ENCODE results near the gene FCN3.
"Not testable (repeated sequence)": the region's sequence is repeated elsewhere in the genome, so short reads cannot be mapped to it uniquely, and the experiment has no call there.

FCN3 gene

DNA sequence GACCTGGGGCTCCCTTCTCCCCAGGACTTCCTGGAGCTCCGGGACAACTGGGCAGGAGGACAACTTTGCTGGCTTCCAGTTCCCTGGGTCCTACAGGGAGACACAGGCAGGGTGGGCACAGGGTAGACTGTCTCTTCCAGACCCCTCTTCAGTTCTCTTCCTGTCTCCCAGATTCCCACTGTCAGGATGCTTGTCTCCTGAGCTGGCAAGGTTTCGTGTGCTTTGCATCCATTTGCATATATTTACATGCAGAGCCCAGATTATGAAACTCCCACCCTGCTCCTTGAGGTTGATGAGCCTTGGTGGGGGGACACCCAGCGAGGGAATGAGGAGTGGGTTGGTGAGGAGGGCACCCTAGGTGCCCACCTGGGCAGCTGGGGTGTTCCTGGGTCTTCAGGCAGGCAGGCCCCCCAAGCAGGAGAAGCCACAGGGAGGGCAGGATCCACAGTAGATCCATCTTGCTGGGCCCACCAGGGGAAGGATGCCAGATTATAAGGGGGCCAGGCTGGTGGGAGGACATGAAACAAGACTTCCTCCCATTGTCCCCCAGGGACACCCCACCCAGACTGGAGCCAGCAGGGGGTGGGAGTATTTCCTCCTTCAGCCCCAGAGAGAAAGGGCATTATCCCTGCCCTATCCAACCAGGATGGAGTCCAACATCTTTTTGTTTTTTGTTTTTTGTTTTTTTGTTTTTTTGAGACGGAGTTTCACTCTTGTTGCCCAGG is at the start of gene FCN3:
TSS of gene FCN3 (minus strand) at position 463 of the 725 bp plus-strand sequence. CDS start at position 457, 6 bp downstream.
- DNase-seq = no peak

DNA sequence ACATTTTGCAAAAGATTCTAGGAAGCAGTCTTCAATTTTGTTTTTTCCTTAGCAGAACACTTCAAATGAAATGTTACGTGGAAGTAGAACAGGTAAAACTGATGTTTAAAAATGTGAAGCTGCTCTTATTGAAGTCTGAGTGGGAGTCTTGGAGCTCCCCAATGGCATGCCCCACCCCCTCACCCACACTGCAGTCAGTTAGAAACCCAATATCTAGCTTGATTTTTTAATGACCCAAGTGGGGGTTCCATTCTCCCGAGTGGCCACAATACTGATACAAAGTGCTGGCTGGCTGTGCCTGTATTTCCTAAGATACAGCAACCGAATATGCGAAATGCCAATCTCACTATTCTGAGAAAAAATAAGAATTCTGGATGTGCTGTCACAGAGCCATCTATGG is 49.1 kb upstream of the FCN3 start:
- DNase-seq = no peak

DNA sequence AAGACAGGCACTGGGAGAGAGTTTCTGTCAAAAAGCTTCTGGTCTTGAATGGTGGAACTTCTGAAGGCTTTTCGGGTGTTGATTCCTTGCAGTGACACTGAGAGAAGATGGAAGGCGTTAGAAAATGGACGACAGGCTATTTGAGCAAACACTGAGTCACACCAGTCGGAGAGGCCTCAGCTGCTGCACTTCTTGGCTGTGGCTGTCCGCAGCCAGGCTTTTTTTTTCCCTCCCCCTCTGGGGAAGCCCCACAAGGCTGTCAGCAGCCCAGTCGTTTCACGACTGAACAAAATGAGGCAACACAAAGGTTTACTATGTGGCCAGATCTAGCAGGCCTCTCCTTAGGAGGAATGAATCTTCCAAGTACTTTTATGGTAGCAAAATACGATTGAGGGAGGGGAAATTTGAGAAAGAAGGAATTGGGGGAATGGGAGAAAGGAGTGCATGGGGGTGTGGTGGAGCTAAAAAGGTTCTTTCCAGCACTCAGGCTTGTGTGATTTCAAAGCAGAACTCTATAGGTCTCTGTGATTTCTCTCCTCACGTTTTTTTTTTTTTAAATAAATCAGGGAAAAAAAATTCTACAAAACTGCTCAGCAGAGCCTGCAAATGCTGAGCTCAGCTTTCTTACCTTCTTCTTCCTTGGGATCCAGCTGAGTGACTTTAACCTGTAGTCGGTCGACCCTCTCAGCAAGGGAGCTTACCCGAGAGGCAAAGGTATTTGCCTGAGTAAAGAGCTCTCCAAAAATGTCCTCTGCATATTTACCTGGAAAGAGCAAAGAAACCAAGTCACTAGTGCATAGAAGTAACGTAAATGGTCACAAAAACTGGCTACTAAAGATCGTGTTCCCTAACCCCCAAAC is 43.9 kb upstream of the FCN3 start:
- DNase-seq = peak; percentile 31

DNA sequence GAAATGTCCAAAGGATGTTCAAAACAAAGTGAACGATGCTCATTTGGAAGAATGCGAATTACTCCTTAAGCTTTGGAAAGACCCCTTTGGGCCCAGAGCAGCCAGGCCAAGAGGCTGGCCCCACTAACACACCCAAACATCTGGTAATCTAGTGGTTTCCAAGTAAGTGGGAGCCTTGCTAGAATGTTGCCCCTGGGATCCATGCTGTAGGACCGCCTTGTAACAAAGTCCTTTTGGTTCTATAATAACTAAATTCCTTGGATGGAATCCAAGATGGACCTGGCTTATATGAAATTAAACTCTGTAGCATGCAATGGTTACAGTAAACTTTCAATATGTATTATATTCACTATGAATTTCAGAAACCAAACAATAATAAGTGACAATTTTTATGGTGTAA is 43.1 kb upstream of the FCN3 start:
- no peak for DNase-seq

DNA sequence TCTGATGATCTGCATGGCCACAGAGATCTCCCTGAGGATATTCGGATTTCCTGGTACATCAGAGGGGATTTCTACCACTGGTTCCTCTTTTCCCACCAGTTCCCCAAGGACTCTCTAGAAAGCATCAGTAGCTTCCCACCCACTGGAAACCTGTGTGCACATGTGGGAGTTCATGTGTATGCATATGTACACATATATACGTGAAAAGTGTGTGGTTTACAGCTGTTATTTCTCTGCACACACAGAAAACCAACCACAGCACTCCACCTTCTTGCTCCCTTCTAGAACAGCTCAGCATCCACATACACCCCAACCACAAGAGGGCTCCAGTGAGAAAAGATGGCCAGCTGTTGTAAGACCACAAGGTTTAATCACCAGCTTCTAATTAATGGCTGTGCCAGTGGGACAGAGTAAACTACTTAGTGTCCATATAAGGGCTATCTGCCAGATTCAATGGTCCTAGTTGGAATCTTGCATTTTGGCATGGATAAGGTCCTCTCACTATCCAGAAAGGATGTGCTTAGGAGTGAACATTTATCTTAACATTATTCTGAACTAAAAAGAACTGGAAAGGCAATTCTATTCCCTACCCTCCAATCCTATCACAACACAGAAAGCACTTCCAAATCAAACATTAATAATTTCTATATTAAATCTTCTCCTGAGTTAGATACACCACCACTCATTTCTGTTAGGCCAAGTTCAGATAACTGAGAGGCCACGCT is 41.9 kb upstream of the FCN3 start:
- DNase-seq = peak; percentile 43

DNA sequence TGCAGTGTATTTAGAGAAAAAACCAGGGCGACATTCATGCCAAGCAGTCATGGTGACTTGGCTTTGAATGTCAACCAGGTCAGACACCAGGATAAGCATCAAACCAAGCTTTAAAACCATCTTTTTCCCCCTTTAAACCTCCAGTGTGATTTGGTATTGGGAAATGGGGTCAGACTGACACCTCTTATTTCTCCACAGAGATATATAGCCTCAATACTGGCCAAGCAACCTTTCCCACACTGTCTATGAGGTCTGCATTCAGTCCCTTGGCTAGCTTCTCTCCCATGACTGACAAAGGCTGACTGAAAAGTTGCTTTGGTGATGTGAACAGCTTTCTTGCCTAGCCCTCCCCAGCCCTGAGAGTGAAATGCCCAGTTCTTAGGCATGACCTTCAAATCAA is 39.5 kb upstream of the FCN3 start:
- DNase-seq = no peak

DNA sequence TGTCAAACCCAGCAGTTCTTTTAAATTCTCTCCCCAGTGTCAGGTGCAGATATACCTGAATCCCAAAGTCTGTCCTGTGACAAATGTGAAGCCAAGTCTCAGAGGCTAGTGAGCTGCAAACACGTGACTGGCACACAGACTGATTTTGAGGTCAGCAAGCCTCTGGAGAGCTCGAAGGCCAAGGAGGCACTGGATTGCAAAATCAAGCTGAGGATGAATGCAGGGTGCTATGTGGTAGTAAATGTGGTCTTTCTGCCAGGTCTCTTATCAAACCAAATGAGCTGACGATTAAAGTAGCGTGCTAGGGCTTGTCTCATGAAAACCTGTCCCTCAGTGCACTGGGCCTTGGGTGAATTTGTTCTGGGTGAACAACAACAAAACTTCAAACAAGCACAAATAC is 38.4 kb upstream of the FCN3 start:
- no peak for DNase-seq

DNA sequence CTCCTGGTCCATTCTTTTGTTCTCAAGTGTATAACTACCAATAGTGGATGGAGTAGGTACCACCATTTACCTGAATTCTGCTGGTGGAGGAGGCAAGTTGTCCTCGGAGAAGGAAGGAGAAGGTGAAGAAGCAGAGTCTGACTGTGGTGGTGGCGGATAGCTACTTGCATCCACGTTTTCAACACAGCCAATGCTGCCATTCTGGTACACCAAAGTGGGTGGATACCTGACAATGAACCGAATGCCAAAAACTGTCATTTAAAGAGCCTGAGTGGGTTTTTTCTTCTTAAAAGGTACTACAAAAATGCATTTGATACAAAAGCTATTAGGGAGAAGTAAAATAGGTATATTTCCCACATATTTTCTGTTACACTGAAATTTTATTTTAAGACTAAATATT is 37.9 kb upstream of the FCN3 start:
- DNase-seq = no peak

DNA sequence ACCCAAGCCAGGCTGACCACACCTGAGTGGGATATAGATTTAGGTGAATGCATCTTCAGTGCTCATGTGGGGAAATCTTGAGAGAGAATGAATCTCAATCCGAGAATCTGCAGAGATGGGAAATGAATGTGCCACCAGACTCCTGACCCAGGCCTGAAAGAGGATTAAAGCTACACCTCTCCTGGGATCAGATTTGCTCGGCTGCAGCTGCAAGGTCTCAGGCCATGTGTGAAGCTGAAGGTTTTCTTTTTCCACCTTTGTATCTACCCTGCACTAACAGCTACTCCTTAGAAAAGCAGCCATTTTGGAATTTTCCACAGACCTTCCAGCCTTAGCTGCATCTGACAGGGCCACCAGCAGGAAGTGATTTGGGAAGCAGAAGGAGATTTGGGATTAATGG is 36.1 kb upstream of the FCN3 start:
- no peak for DNase-seq

DNA sequence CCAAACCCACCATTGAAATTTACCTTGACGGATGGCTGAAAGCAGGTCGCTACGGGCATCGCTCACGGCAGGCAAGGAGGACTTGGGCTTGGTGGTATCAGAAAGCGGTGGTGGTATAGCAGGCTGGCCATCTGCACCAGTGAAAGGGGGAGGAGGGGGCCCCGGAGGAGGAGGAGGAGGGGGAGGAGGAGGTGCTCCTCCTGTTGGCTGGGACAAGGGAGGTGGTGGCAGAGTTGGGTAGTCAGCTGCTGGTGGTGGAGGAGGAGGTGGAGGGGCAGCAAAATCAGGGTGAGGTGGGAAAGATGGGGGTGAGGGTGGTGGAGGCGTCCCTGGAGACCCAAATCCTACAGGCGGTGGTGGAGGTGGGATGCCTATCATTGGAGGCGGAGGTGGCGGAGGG is 35.0 kb upstream of the FCN3 start:
- DNase-seq = no peak

DNA sequence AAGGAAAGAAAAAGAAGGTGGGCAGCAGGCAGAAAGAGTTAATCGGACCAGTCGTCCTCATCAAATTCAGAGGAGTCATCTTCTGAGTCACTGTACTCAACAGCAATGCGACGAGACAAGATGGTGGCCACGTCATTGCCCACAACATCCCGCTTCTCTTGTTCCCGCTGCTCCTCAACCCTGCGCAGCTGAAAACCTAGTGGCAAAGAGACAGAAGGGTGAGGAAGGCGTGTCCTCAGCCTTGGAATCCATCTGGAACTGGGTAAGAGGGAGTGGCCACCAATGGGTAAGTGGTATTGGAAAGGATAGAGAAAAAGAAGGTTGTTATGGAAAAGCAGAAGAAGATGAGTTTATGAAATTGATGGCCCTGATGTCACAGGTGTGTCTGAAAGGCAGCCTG is 33.5 kb upstream of the FCN3 start:
- no peak for DNase-seq

DNA sequence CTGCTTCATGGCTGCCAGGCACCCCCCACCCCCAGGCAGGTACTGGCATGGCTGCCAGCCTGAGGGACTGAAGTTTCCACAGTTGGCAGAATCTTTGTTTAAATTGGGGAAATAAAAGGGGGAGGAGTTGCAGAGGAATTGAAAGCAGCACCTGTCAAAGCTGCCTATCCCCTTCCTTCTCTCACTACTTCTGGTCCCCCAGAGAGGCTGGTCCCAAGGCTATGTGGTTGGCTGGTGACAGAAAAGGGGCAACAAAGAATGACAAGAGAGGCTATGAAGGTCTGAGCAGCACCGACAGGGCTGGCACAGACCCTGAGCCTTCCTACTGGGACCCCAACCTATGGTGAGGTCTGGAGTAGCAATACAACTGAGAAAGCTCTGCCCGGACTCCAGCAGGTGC is 32.2 kb upstream of the FCN3 start:
- not testable (repeated sequence) for DNase-seq

DNA sequence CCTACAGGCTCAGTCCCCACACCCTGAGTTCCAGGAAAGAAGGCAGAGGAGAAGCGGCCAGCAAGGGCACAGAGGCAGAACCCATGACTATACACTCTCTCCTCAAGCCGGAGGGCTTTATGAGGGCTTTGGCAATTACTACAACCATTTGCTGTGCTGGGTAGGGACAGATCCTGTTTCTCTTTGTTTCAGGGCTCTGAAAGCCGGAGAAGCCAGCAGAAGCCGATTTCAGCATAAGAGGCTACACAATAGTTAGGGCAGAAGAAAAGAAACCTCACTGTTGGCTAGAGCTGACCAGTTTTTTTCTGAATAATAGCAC is 31.7 kb upstream of the FCN3 start:
- no peak for DNase-seq

DNA sequence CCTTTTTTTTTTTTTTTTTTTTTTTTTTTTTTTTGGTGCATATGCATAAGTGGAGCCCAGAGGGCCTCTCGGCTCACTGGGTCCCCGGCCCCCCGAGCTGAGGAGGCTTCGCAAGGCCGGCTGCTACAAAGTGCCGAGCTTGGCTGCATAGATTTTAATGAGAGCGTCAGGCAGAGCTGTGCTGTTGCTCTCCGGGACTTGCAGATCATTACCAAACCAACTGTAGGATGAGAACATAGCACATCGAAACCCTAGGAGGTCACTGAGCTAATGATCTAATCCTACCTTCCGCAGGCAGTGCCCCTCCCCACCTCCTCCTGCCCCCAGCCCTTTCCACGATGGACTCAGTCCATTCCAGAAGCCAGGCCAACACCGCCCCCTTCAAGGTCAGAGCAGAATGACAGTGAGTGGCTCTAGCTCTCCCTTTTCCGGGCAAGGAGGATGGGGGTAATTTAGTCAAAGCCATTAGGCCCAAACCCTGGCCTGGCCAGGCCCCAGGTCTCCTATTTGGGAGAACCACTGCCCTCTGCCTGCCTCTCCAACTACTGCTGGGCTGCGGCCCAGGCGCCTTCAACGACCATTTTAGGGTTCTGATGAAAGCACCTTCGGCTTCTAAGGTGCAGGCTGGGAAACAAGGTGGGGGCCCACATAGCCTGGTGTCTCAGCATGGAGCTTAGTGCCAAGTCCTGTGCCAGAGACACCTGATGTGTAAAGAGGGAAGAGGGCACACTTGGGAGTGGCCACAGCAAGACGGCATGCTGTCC is 31.2 kb upstream of the FCN3 start:
- DNase-seq = not testable (repeated sequence)

DNA sequence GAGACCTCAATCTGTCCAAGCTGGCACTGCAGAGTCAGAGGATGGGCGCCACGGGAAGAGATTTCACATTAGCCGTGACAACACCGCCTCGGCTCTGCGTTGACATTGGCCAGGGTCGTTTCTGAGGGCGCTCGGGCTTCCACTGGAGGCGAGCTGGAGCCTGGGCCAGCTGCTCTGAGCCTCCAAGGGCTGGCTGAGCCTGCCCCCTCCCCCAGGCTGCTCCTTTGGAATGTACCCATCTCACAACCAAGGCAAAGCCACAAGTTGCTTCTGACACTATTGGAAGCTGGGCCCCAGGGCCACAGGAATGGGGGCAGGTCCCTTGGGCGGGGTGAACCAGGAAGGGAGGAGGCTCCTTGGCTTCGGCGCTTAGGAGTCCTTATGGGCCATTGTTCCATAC is 30.4 kb upstream of the FCN3 start:
- no peak for DNase-seq

DNA sequence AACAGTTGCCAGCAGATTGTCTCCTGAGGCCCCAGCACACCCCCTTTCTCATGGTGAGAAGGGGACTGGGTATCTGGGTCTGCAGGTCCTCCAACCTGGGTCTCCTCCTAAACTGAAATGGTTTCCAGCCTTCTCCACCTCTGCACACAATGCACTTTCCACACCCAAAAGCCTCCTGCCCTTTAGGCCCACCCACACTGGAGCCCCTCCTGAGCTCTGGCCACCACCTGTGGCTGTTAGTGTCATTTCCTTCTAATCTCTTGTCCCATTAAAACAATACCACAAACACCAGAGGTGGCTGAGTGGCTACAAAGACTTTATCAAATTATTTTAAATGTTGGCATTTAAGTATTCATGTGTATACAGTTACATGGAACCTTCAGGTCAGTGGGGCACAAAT is 29.3 kb upstream of the FCN3 start:
- DNase-seq = no peak

DNA sequence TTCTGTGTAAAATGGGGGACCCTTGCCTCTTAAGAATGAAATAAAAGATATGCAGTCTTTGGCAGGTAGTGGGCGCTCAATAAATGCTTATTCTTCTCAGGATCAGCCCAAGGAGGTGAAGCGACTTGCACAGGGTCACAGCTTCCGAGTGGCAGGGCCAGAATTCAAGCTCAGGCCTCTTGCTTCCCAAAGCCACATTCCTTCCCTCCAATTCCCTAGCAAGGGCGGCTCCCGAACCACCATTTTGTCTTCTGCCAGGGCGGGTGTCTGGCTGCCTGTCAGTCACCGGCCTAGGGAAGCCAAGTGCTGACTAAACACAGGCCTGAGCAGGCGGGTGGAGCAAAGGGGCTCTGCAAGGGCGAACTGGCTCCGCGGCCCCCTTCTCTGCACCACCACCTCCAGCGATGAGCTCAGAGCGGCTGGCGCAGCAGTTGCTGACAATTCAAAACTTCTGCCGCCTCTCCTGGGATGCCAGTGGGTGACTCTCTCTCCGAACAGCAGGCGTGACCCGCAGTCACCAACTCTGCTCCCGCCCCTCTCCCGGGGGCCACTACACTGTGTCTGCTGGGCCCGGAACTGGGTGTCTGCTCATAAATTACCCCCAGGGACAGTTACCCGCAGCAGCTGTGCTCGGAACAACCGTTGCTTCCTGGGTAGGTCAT is 28.6 kb upstream of the FCN3 start:
- peak; percentile 39 for DNase-seq

DNA sequence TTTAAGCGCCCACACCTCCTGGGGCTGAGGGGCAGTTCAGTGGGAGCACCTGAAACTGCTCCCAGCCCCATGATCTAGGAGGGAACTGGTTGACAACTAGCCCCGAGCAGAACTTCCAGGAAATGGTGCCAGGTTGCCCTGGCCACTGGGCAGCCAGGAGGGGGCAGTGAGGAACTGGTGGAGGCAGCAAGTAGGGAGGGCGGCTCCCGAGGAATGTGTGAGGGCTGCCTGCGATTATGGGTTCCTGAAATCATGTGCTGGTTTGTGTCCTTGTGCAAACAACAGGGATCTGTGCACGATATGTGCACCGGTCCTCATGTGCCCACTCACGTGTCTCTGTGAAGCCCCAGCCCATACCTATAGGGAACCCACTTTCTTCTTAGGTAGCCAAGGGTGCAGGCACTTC is 27.7 kb upstream of the FCN3 start:
- no peak for DNase-seq

DNA sequence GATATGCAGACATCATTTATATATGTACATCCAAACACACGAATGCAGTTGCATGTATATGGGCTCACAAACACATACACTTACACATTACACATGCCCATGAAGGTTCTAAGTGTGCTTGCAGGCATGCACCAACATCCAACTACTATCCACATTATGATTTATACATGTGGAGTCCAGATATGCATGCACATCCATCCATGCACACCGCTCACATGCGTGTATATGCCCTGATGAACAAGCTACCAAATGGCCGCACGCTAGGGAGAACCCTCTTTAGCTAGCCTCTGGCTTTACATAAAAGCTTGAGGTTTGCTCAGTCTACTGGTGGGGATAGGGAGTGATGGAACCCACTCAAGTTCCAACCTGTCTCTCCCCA is 26.3 kb upstream of the FCN3 start:
- DNase-seq = no peak

DNA sequence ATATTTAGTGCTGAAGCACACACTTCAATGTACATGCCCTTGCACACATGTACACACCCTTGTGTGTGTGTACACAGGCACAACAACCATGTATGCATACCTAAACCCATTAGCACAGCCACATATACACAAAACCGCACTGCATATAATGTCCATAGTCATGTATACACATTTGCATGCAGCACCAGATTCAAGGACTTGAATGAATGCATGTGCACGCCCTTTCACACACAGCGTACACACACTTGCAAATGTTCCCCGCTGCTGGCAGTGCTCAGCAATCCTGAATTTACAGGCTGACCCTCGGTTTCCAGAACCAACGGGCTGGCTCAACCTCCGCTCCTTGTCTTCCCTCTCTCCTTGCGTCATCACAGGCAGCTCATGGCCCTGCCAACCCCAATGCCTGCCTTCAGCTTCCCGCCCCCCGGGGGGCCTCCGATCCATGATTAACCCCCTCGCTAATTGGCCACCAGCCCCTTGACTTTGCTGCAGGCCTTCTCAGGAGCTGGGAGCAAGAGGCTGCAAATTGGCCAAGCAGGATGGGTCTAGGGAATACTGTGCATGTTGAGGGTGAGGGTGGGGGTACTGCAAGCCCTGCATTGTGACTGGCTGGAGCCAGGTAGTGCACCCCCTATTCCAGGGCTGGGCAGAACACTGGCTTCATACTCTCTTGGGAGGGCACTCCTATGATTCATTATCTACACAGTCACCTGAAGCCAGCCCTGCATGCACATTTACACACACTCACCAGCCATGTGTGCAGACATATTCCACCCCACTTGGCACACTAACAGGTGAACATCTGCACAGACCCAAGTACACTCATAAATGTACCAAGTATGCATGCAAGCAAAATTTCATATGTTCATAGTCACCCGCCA is 25.7 kb upstream of the FCN3 start:
- DNase-seq = no peak

DNA sequence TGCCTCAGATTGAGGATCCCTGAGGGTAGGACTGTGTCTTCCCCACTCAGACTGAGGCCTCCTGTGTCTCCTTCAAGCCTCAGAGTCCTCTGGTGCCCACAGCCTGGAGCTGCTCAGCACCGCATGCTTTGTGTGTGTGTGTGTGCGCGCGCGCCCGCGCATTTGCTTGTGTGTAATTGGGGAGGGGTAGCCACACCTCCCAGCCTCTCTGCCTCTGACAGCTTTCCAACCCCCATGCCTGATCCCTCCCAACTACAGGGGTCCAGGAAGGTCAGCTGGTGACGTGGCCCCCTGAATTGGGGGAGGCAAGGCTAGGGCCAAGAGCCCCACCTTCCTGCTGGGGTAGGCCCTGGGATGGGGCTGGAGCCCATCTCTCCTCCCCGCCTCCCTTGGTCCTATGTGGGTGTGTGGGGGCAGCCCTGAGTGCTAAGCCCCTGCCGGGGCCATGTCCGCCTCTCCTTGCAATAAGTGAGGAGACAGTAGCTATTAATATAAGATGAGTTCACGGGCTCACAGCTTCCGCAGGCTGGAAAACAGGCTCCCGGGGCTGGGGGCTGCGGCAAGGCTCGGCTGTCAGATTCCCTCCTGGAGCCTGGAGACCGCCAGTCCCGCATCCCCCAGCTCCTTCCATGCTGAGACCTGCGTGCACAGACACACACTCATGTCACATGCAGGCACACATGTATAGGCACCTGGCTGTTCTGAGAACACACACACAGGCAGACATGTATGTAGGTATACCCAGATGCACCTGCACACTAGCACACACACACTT is 24.8 kb upstream of the FCN3 start:
- no peak for DNase-seq
